Measurements from ENCODE around the gene DCAF15.

Gene DCAF15

GRCh38 chr19:13976446-13976845 is 24.1 kb downstream of the DCAF15 start:
- DNase-seq (ENCODE audit: low read depth in 2 of 2), result no peak

GRCh38 chr19:13977803-13978202 is 25.5 kb downstream of the DCAF15 start:
- no peak for DNase-seq (ENCODE audit: low read depth in 2 of 2)

- peak in 1 of 2 experiments; percentile 32 for DNase-seq (ENCODE audit: low read depth in 2 of 2)
These were observed 26.3 kb downstream of the DCAF15 start for GRCh38 chr19:13978351-13979243.

- no peak for DNase-seq (ENCODE audit: low read depth in 2 of 2)
These were observed 26.9 kb downstream of the DCAF15 start for GRCh38 chr19:13979244-13979615.

GRCh38 chr19:13979686-13980085 is 27.4 kb downstream of the DCAF15 start:
- no peak for DNase-seq (ENCODE audit: low read depth in 2 of 2)

- no peak for DNase-seq (ENCODE audit: low read depth in 2 of 2)
These were observed 28.0 kb downstream of the DCAF15 start for GRCh38 chr19:13980340-13980739.

GRCh38 chr19:13981021-13981420 is 28.7 kb downstream of the DCAF15 start:
- DNase-seq (ENCODE audit: low read depth in 2 of 2), result no peak

GRCh38 chr19:13981467-13981866 is 29.2 kb downstream of the DCAF15 start:
- no peak for DNase-seq (ENCODE audit: low read depth in 2 of 2)

- no peak for DNase-seq (ENCODE audit: low read depth in 2 of 2)
These were observed 29.7 kb downstream of the DCAF15 start for GRCh38 chr19:13981988-13982501.

GRCh38 chr19:13982773-13983172 is 30.5 kb downstream of the DCAF15 start:
- DNase-seq (ENCODE audit: low read depth in 2 of 2), result no peak

GRCh38 chr19:13983213-13983889 is 31.0 kb downstream of the DCAF15 start:
- no peak for DNase-seq (ENCODE audit: low read depth in 2 of 2)

- DNase-seq (ENCODE audit: low read depth in 2 of 2), result no peak
These were observed 31.9 kb downstream of the DCAF15 start for GRCh38 chr19:13984186-13984585.

GRCh38 chr19:13984875-13985741 is 32.8 kb downstream of the DCAF15 start:
- DNase-seq (ENCODE audit: low read depth in 2 of 2), result no peak

- DNase-seq (ENCODE audit: low read depth in 2 of 2), result no peak
These were observed 33.5 kb downstream of the DCAF15 start for GRCh38 chr19:13985771-13986347.

GRCh38 chr19:13986348-13986904 is 34.1 kb downstream of the DCAF15 start:
- peak; percentile 95 to 98 for DNase-seq (ENCODE audit: low read depth in 2 of 2)

GRCh38 chr19:13987101-13987890 is 35.0 kb downstream of the DCAF15 start:
- no peak for DNase-seq (ENCODE audit: low read depth in 2 of 2)

GRCh38 chr19:13989487-13989886 is 37.2 kb downstream of the DCAF15 start:
- DNase-seq (ENCODE audit: low read depth in 2 of 2), result no peak

- no peak for DNase-seq (ENCODE audit: low read depth in 2 of 2)
These were observed 37.8 kb downstream of the DCAF15 start for GRCh38 chr19:13990085-13990484.

GRCh38 chr19:13992025-13992424 is 39.7 kb downstream of the DCAF15 start:
- no peak for DNase-seq (ENCODE audit: low read depth in 2 of 2)

- no peak for DNase-seq (ENCODE audit: low read depth in 2 of 2)
These were observed 41.4 kb downstream of the DCAF15 start for GRCh38 chr19:13993590-13994300.

All from stimulated activated CD4-positive, alpha-beta T cell treated with anti-CD3 and anti-CD28 coated beads, Interleukin-12 subunit alpha, Interleukin-12 subunit beta, amount 100 ng/mL, for 24 hours (primary cell).